MM.1S (cell line): ENCODE data around the gene TMEM119.

Experiments used
- DNase-seq: peaks from one replicate; pipeline ENCODE4 v3.0.0-alpha.2; 2015
- H2AFZ ChIP-seq: fragments of 300-600 bp; sonication (generic); 2 replicates; pipeline ENCODE4 v1.6.0; 2016; ENCODE audit warnings: antibody characterized with exemption, low read length
- H3F3A ChIP-seq: fragments of 300-600 bp; sonication (generic); 2 replicates; pipeline ENCODE4 v1.6.1; 2016; ENCODE audit warnings: mild to moderate bottlenecking, antibody characterized with exemption, low read length, moderate library complexity, mixed read lengths; ENCODE audit not compliant: insufficient read depth
- H3K27ac ChIP-seq: fragments of 300-600 bp; sonication (generic); 2 replicates; pipeline ENCODE4 v1.5.1; 2016; ENCODE audit warnings: mild to moderate bottlenecking, low read length
- H3K27me3 ChIP-seq: fragments of 300-600 bp; sonication (generic); replicated peaks from 2 replicates; pipeline ENCODE4 v1.6.0; 2016; ENCODE audit warnings: low read length; ENCODE audit not compliant: insufficient read depth
- H3K36me3 ChIP-seq: fragments of 300-600 bp; sonication (generic); replicated peaks from 2 replicates; pipeline ENCODE4 v1.6.1; 2016; ENCODE audit warnings: mild to moderate bottlenecking, low read length, mixed read lengths; ENCODE audit not compliant: insufficient read depth
- H3K4me1 ChIP-seq: fragments of 300-600 bp; sonication (generic); 2 replicates; pipeline ENCODE4 v1.6.1; 2016; ENCODE audit warnings: low read length, mixed read lengths
- H3K4me2 ChIP-seq: fragments of 300-600 bp; sonication (generic); 2 replicates; pipeline ENCODE4 v1.6.0; 2016; ENCODE audit warnings: low read depth, low read length
- H3K4me3 ChIP-seq: fragments of 300-600 bp; sonication (generic); 2 replicates; pipeline ENCODE4 v1.5.1; 2016; ENCODE audit warnings: low read length, mixed read lengths
- H3K79me2 ChIP-seq: fragments of 300-600 bp; sonication (generic); 2 replicates; pipeline ENCODE4 v1.6.1; 2016; ENCODE audit warnings: mixed run types, low read length, mixed read lengths
- H3K9ac ChIP-seq: fragments of 300-600 bp; sonication (generic); 2 replicates; pipeline ENCODE4 v1.6.1; 2016; ENCODE audit warnings: low read length, mixed read lengths
- H3K9me2 ChIP-seq: fragments of 300-600 bp; sonication (generic); replicated peaks from 2 replicates; pipeline ENCODE4 v1.6.1; 2016; ENCODE audit warnings: mild to moderate bottlenecking, low read length, mixed read lengths; ENCODE audit not compliant: insufficient read depth
- H3K9me3 ChIP-seq: fragments of 300-600 bp; sonication (generic); replicated peaks from 2 replicates; pipeline ENCODE4 v1.6.1; 2016; ENCODE audit warnings: mild to moderate bottlenecking, low read length, mixed read lengths; ENCODE audit not compliant: insufficient read depth
- H4K20me1 ChIP-seq: fragments of 300-600 bp; sonication (generic); 2 replicates; pipeline ENCODE4 v1.6.1; 2016; ENCODE audit warnings: mild to moderate bottlenecking, low read length, moderate library complexity, mixed read lengths; ENCODE audit not compliant: insufficient read depth
- CTCF ChIP-seq: fragments of 300-600 bp; sonication (generic); IDR thresholded peaks from 2 replicates; pipeline ENCODE4 v1.5.1; 2016; ENCODE audit warnings: antibody characterized with exemption, low read length, mixed read lengths
- EZH2 ChIP-seq: fragments of 300-600 bp; sonication (generic); optimal IDR thresholded peaks from 2 replicates; pipeline ENCODE3; 2017; ENCODE audit warnings: low read depth, mild to moderate bottlenecking, antibody characterized with exemption, low read length, mixed read lengths
- EZH2phosphoT487 ChIP-seq: fragments of 300-600 bp; sonication (generic); IDR thresholded peaks from 2 replicates; pipeline ENCODE4 v1.6.1; 2018; ENCODE audit warnings: antibody characterized with exemption, low read length

Gene TMEM119

DNA sequence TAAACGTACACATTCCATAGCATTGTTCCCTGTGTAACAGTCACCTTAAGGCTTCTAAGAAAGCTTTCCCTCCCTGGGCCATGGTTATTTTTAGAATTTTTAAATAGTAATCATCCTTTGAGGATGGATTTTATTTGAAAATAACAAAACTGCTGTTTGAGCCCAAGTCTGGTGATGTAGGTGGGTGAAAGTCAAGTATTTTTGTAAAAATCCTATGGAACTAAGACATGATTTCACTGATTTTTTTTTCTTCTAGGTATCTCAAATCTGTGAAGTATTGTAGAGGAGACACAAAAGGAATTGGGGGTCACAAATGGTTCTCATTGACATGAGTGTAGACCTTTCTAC lies 34.1 kb downstream of the TMEM119 start:
- Histone ChIP-seq H3K27me3 (no peaks in the 10 kb centered on the region), H3K4me3 (peak overlapping the region; percentile 77), H4K20me1 (no peaks in the 10 kb centered on the region), H3K36me3 (no peaks in the 10 kb centered on the region; the same call in 1 of the 2 replicates), H3K27ac (peak overlapping the region; percentile 100), H3K9me2 (no peaks in the 10 kb centered on the region), H3K9ac (peak overlapping the region; percentile 94), H3K4me1 (peaks cover 53% of the 10 kb centered on the region), H3K4me2 (peak overlapping the region; percentile 89), H2AFZ (no peak overlapping the region), H3F3A (peaks cover 72% of the 10 kb centered on the region), H3K9me3 (no peaks in the 10 kb centered on the region), H3K79me2 (peaks cover 68% of the 10 kb centered on the region)
- no peak for DNase-seq
- TF ChIP-seq CTCF, result no peak
- TF ChIP-seq EZH2, result no peak
- no peak for TF ChIP-seq EZH2phosphoT487

DNA sequence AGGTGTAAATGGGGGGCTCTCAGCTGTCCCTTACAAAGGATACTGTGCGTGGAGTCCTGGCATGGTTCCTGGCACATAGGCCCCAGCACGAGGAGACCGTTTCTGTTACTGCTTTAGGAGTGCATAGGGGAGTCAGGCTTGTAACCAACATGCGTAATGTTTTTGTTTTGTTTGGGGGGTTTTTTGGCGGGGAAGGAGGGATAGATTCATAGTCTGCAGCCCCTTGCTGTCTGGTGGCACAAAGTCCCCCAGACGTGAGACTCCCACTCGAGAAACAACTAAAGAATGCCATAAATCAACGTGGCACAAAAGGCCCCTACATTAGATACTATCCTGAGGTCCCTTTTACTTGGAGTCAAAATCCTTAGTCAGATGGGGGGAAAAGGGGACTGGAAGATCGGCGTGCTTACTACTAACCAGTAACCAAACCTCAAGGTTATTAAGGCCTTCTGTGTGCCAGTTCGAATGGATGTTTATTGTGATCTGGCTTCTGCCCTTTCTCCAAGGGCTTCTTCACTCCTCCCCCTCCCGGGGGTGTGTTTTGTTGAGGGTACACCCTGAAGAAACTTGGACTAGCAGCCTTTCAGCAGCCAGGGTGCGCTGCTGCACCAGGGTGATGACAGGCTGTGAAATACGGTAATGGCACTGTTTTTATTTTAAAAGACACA lies 34.6 kb downstream of the TMEM119 start:
- Histone ChIP-seq H3K9ac (peak overlapping the region; percentile 98), H3K4me3 (peak overlapping the region; percentile 77), H3F3A (peaks cover 67% of the 10 kb centered on the region), H3K27me3 (no peaks in the 10 kb centered on the region), H3K9me2 (no peaks in the 10 kb centered on the region), H3K4me1 (peaks cover 48% of the 10 kb centered on the region), H3K9me3 (no peaks in the 10 kb centered on the region), H3K36me3 (no peaks in the 10 kb centered on the region; the same call in 1 of the 2 replicates), H4K20me1 (peaks cover 3% of the 10 kb centered on the region; the same call in 1 of the 2 replicates), H2AFZ (no peak overlapping the region), H3K4me2 (peak overlapping the region; percentile 89), H3K27ac (peak overlapping the region; percentile 100), H3K79me2 (peaks cover 73% of the 10 kb centered on the region)
- DNase-seq, result peak; percentile 95
- TF ChIP-seq CTCF (peak; percentile 95), EZH2 (no peak), EZH2phosphoT487 (no peak)

GRCh38 chr12:108562348-108563135 lies 35.3 kb downstream of the TMEM119 start, which contains the start of gene ISCU:
Gene ISCU (plus strand): TSS chr12:108562596. CDS start chr12:108562623, 27 bp downstream.
- H3K36me3 ChIP-seq, result no peaks in the 10 kb centered on the region; the same call in 1 of the 2 replicates
- H3K79me2 ChIP-seq, result peaks cover 81% of the 10 kb centered on the region
- H3F3A ChIP-seq, result peaks cover 60% of the 10 kb centered on the region
- H3K9me3 ChIP-seq, result no peaks in the 10 kb centered on the region
- peak within 1 kb of the TSS; percentile 98 for H3K9ac ChIP-seq
- H3K4me1 ChIP-seq, result peaks cover 42% of the 10 kb centered on the region
- no peaks in the 10 kb centered on the region for H3K27me3 ChIP-seq
- peak within 1 kb of the TSS; percentile 100 for H3K27ac ChIP-seq
- H4K20me1 ChIP-seq, result peaks cover 11% of the 10 kb centered on the region; the same call in 1 of the 2 replicates
- H3K4me3 ChIP-seq, result peak within 1 kb of the TSS; percentile 98
- DNase-seq, result peak; percentile 98
- no peak for TF ChIP-seq EZH2
- H3K4me2 ChIP-seq, result peak within 1 kb of the TSS; percentile 96
- no peaks in the 10 kb centered on the region for H3K9me2 ChIP-seq
- peak within 1 kb of the TSS; percentile 85 for H2AFZ ChIP-seq
